GM12878 (cell line): Measurements from ENCODE around the gene BAHD1. TPM values are rescaled to one million over a fixed set of nuclear protein-coding genes. Genes with fewer than 3 reads are reported as not detected.

Experiments
- ATAC-seq: fragments of 200-7000 bp; cut with Tn5 transposase; 3 replicates; pipeline ENCODE4 v1.9.1; 2020; ENCODE audit warnings: mild to moderate bottlenecking, moderate library complexity
- BruUV-seq: library from RNA; stranded (reverse); fragments of 400-500 nt; replicated peaks from 2 replicates; lab custom pipeline; 2021; lab: Mats Ljungman, UMichigan
- CTCF ChIA-PET: fragments of 300-600 bp; sonication (Branson Sonifier 250); formaldehyde crosslinking; extraction: SDS; loops from one replicate; lab custom pipeline; 2021; ENCODE audit warnings: inconsistent platforms; lab: Yijun Ruan, JAX
- POLR2A ChIA-PET: fragments of 350-600 bp; formaldehyde crosslinking; extraction: SDS; loops from one replicate; lab custom pipeline; 2021; ENCODE audit warnings: inconsistent platforms; lab: Charles Lee
- RAD21 ChIA-PET: fragments of 300-600 bp; sonication (Branson Sonifier 250); formaldehyde crosslinking; loops from one replicate; lab custom pipeline; 2023; ENCODE audit warnings: antibody characterized with exemption; ENCODE audit not compliant: unreplicated experiment; lab: Charles Lee
- SMC1A ChIA-PET: fragments of 300-600 bp; sonication (Branson Sonifier 250); formaldehyde crosslinking; loops from one replicate; lab custom pipeline; 2023; ENCODE audit not compliant: unreplicated experiment, uncharacterized antibody; lab: Charles Lee
- DNase-seq: peaks from one replicate; pipeline ENCODE4 v3.0.0-alpha.2; 2011; ENCODE audit warnings: low read depth, low spot score
- FAIRE-seq: peaks from 3 replicates; lab custom pipeline; 2011; peaks lifted over from hg19 to GRCh38; lab: Jason Lieb, UNC
- H2AFZ ChIP-seq: 2 replicates; pipeline ENCODE4 v1.6.0; 2011; ENCODE audit warnings: low read depth, low read length, control low read depth; ENCODE audit not compliant: control insufficient read depth
- H3K27ac ChIP-seq: 2 replicates; pipeline ENCODE4 v1.5.1; 2011; ENCODE audit warnings: control low read depth; ENCODE audit not compliant: control insufficient read depth, insufficient read depth
- H3K27me3 ChIP-seq, 2 experiments: replicated peaks in 1 of 2; 2 replicates each; pipeline versions ENCODE4 v1.6.0 to v1.6.1; 2011; ENCODE audit warnings: low read length in 1 of 2; ENCODE audit not compliant: control insufficient read depth in 2 of 2, insufficient read depth in 2 of 2
- H3K36me3 ChIP-seq, 2 experiments: 2 replicates each; pipeline ENCODE4 v1.5.1; 2011; ENCODE audit warnings: low read length in 1 of 2; ENCODE audit not compliant: control insufficient read depth in 2 of 2, insufficient read depth in 2 of 2
- H3K4me1 ChIP-seq: 2 replicates; pipeline ENCODE4 v1.6.1; 2011; ENCODE audit warnings: mild to moderate bottlenecking, low read length, moderate library complexity, mixed read lengths; ENCODE audit not compliant: control insufficient read depth, insufficient read depth
- H3K4me2 ChIP-seq: 2 replicates; pipeline ENCODE4 v1.6.0; 2011; ENCODE audit warnings: control low read depth; ENCODE audit not compliant: control insufficient read depth, insufficient read depth
- H3K4me3 ChIP-seq: fragments of 200-600 bp; sonication (generic); 2 replicates; pipeline ENCODE4 v1.5.1; 2016
- H3K79me2 ChIP-seq: 2 replicates; pipeline ENCODE4 v1.6.0; 2011; ENCODE audit warnings: low read length; ENCODE audit not compliant: control insufficient read depth, insufficient read depth
- H3K9ac ChIP-seq: 2 replicates; pipeline ENCODE4 v1.8.0; 2011; ENCODE audit warnings: low read length, control low read depth, mixed read lengths; ENCODE audit not compliant: control insufficient read depth, insufficient read depth
- H3K9me3 ChIP-seq: replicated peaks from 3 replicates; pipeline ENCODE4 v1.5.1; 2011; ENCODE audit warnings: mild to moderate bottlenecking, low read length; ENCODE audit not compliant: control insufficient read depth, insufficient read depth
- H4K20me1 ChIP-seq: 2 replicates; pipeline ENCODE4 v1.6.0; 2011; ENCODE audit not compliant: control insufficient read depth, insufficient read depth
- ATF7 ChIP-seq: fragments of 450-650 bp; IDR thresholded peaks from 2 replicates; pipeline ENCODE4 v1.6.1; 2016; ENCODE audit warnings: low read depth, mild to moderate bottlenecking
- BACH1 ChIP-seq: fragments of 450-650 bp; IDR thresholded peaks from 2 replicates; pipeline ENCODE4 v1.6.1; 2017; ENCODE audit warnings: mild to moderate bottlenecking, borderline replicate concordance
- BCL11A ChIP-seq: IDR thresholded peaks from 2 replicates; pipeline ENCODE4 v1.6.1; 2011; ENCODE audit warnings: low read depth, low read length
- BHLHE40 ChIP-seq, 2 experiments: fragments of 450-650 bp in 1 of 2; IDR thresholded peaks; 2 replicates each; pipeline ENCODE4 v1.6.1; 2011 to 2017; ENCODE audit warnings: low read depth in 2 of 2, borderline replicate concordance in 1 of 2, improper control_type of control experiment in 1 of 2, low read length in 1 of 2, mild to moderate bottlenecking in 1 of 2
- DPF2 ChIP-seq: fragments of 450-650 bp; IDR thresholded peaks from 2 replicates; pipeline ENCODE4 v1.6.1; 2017; ENCODE audit warnings: mild to moderate bottlenecking
- ETV6 ChIP-seq, 2 experiments: fragments of 450-650 bp in 1 of 2; IDR thresholded peaks in 1 of 2; conservative IDR thresholded peaks in 1 of 2; 2 replicates each; pipeline ENCODE4 v1.6.1; 2014; ENCODE audit warnings: antibody characterized with exemption in 1 of 2, borderline replicate concordance in 1 of 2, low read depth in 1 of 2, mild to moderate bottlenecking in 1 of 2, moderate library complexity in 1 of 2
- GABPA ChIP-seq: IDR thresholded peaks from 2 replicates; pipeline ENCODE4 v1.6.1; 2014; ENCODE audit warnings: antibody characterized with exemption, low read depth, mild to moderate bottlenecking, inconsistent platforms
- GATAD2B ChIP-seq: fragments of 450-650 bp; conservative IDR thresholded peaks from 2 replicates; pipeline ENCODE4 v1.6.1; 2017; ENCODE audit warnings: low read depth, mild to moderate bottlenecking, moderate library complexity
- HSF1 ChIP-seq: fragments of 150-350 bp; IDR thresholded peaks from 2 replicates; pipeline ENCODE4 v1.6.1; 2014; ENCODE audit warnings: mild to moderate bottlenecking, low read depth, low read length
- IKZF2 ChIP-seq, 2 experiments: fragments of 450-650 bp; IDR thresholded peaks; 2 replicates each; pipeline ENCODE4 v1.6.1; 2017; ENCODE audit warnings: mild to moderate bottlenecking in 2 of 2, moderate library complexity in 2 of 2
- MAX ChIP-seq: IDR thresholded peaks from 2 replicates; pipeline ENCODE4 v1.6.1; 2012; ENCODE audit warnings: low read depth, low read length, improper control_type of control experiment
- NR2C2 ChIP-seq: IDR thresholded peaks from 2 replicates; pipeline ENCODE4 v1.6.1; 2011; ENCODE audit warnings: borderline replicate concordance, low read depth; ENCODE audit not compliant: control insufficient read depth, insufficient read length
- POLR2A ChIP-seq: IDR thresholded peaks from 2 replicates; pipeline ENCODE4 v1.6.1; 2011; ENCODE audit warnings: low read depth, mild to moderate bottlenecking, low read length
- POLR2AphosphoS2 ChIP-seq: IDR thresholded peaks from 2 replicates; pipeline ENCODE4 v1.6.1; 2011; ENCODE audit warnings: low read depth, mild to moderate bottlenecking, low read length, improper control_type of control experiment, moderate library complexity
- RAD21 ChIP-seq: IDR thresholded peaks from 2 replicates; pipeline ENCODE4 v1.6.1; 2011; ENCODE audit warnings: mild to moderate bottlenecking, low read depth, low read length, moderate library complexity; ENCODE audit not compliant: insufficient read depth
- RFX5 ChIP-seq: IDR thresholded peaks from 2 replicates; pipeline ENCODE4 v1.6.1; 2011; ENCODE audit warnings: low read depth, low read length, improper control_type of control experiment
- SIX5 ChIP-seq: IDR thresholded peaks from 2 replicates; pipeline ENCODE4 v1.6.1; 2011; ENCODE audit warnings: mild to moderate bottlenecking, low read depth, low read length, moderate library complexity; ENCODE audit not compliant: severe bottlenecking
- SMARCA5 ChIP-seq: fragments of 450-650 bp; IDR thresholded peaks from 2 replicates; pipeline ENCODE4 v1.6.1; 2017; ENCODE audit warnings: mild to moderate bottlenecking
- SMC3 ChIP-seq: IDR thresholded peaks from 2 replicates; pipeline ENCODE4 v1.6.1; 2011; ENCODE audit warnings: low read length, improper control_type of control experiment, borderline replicate concordance
- TBL1XR1 ChIP-seq: IDR thresholded peaks from 2 replicates; pipeline ENCODE4 v1.6.1; 2012; ENCODE audit warnings: low read depth, low read length, improper control_type of control experiment
- YY1 ChIP-seq: IDR thresholded peaks from 2 replicates; pipeline ENCODE4 v1.6.1; 2011; ENCODE audit warnings: low read depth, mild to moderate bottlenecking, low read length
- ZNF384 ChIP-seq: IDR thresholded peaks from 2 replicates; pipeline ENCODE4 v1.6.1; 2012; ENCODE audit warnings: low read depth, mild to moderate bottlenecking, low read length, improper control_type of control experiment, borderline replicate concordance
- ZSCAN29 ChIP-seq: fragments of 450-650 bp; IDR thresholded peaks from 2 replicates; pipeline ENCODE4 v1.6.1; 2017; ENCODE audit warnings: mild to moderate bottlenecking, moderate library complexity
- WGBS: methylation state at CpG from one replicate; pipeline ENCODE4 v1.1.6; 2016; ENCODE audit warnings: low lambda C conversion rate; ENCODE audit not compliant: insufficient replicate concordance, insufficient coverage; ENCODE audit errors: missing lambda C conversion rate; 5-methylcytosine and 5-hydroxymethylcytosine counted together
- in situ Hi-C: fragments of 300-500 bp; cut with MboI; formaldehyde crosslinking; loops from 9 replicates; pipeline ENCODE4 v1.14.3; 2018; ENCODE audit warnings: mixed read lengths
- intact Hi-C: fragments of 100-400 bp; cut with micrococcal nuclease; formaldehyde crosslinking; loops from one replicate; pipeline ENCODE4 v1.14.2; 2022; ENCODE audit not compliant: unreplicated experiment
- polyA plus RNA-seq, 11 experiments: library from polyadenylated mRNA; depleted of rRNA in 4 of 11; unstranded in 6 of 11; stranded (reverse) in 5 of 11; fragments of >200 nt; fragmentation: Nextera tagmentation in 4 of 11; fragmentation: Illumina TruSeq in 1 of 11; extraction: Ambion mirVana in 4 of 11; extraction: Trizol in 1 of 11; gene quantifications; 1 replicate in 1 of 11; 2 replicates in 10 of 11; pipeline versions ENCODE4 v1.2.1 to v1.2.3, GENCODE V29; 2011 to 2016; ENCODE audit warnings: inconsistent platforms in 2 of 11, missing spikeins in 2 of 11, low read depth in 1 of 11
- total RNA-seq, 4 experiments: library from RNA; depleted of rRNA in 3 of 4; stranded (reverse); fragments of >200 nt in 3 of 4; fragmentation: Illumina TruSeq in 1 of 4; extraction: Trizol in 1 of 4; gene quantifications; 2 replicates each; pipeline versions ENCODE4 v1.2.1 to v1.2.3, GENCODE V29; 2013 to 2021

BAHD1 gene
- total and polyA plus RNA-seq, 10 of the 15 experiments (the other 5 are each of a cell fraction or from before 2014, with no cell fraction given) = 0.21 to 21.8 (median 5.8) TPM

GRCh38 chr15:40421246-40422157 lies 19.3 kb upstream of the BAHD1 start:
- DNase-seq (no peak), FAIRE-seq (peak; percentile 65), ATAC-seq (peak; percentile 99)
- Histone ChIP-seq H3K4me2 (no peak overlapping the region), H3K27ac (no peak overlapping the region), H3K9ac (no peak overlapping the region), H3K9me3 (no peaks in the 10 kb centered on the region), H3K4me1 (no peaks in the 10 kb centered on the region), H3K79me2 (no peaks in the 10 kb centered on the region), H4K20me1 (no peaks in the 10 kb centered on the region), H3K27me3 (no peaks in the 10 kb centered on the region), H2AFZ (no peak overlapping the region), H3K4me3 (no peak overlapping the region), H3K36me3 (peaks cover 0 to 5% of the 10 kb centered on the region in 2 experiments; a peak in 2 of 4 replicates)
- ChIA-PET SMC1A (interaction anchor here (0.6 to 2.2 kb wide), 9 partner anchors 15 to 366 kb away, joined by 3 to 8 read pairs (median 4); partner anchors contain the start of genes IVD and KNSTRN), RAD21 (interaction anchor here (1.0 to 2.1 kb wide), 4 partner anchors 52 to 142 kb away, joined by 3 to 17 read pairs (median 4); no protein-coding TSS in a partner anchor), POLR2A (interaction anchor here (0.9 kb wide), 1 partner anchor 16 kb away, joined by 3 read pairs; the partner anchor contains the start of gene IVD), CTCF (interaction anchor here (0.6 to 6.6 kb wide), 20 partner anchors 13 to 315 kb away, joined by 3 to 111 read pairs (median 4); partner anchors contain the start of genes BAHD1, CCDC9B, INAFM2 and KNSTRN)
- WGBS = 18% methylated on average over 31 of the region's 31 CpGs
- intact Hi-C loops (loop anchor here (1.0 to 5.0 kb wide), 3 partner anchors 53 to 144 kb away; no protein-coding TSS in a partner anchor), in situ Hi-C loops (loop anchor here (5.0 kb wide), 1 partner anchor 74 kb away; no protein-coding TSS in a partner anchor)
- BruUV-seq = no TSS peak
- TF ChIP-seq MAX (0 out of 2 replicates have a peak, but pooled peaks have one; percentile 20), HSF1 (no peak), NR2C2 (no peak), SMARCA5 (0 out of 2 replicates have a peak, but pooled peaks have one; percentile 20), RAD21 (peak; percentile 95), ZSCAN29 (no peak), DPF2 (0 out of 2 replicates have a peak, but pooled peaks have one; percentile 30), SIX5 (no peak), GATAD2B (0 out of 2 replicates have a peak, but pooled peaks have one; percentile 21), POLR2AphosphoS2 (peak; percentile 63; the same call in 1 of the 2 replicates), SMC3 (peak; percentile 91), RFX5 (no peak), BHLHE40 (IDR thresholded peaks at IDR 0.05; ENCODE audit: borderline replicate concordance in 1 of 2, low read depth in 2 of 2, low read length in 1 of 2) (0 out of 4 replicates have a peak, but pooled peaks of 1 of the 2 experiments have one; percentile 43), IKZF2 (IDR thresholded peaks at IDR 0.05) (no peak), POLR2A (peak; percentile 73), ZNF384 (no peak), BCL11A (no peak), YY1 (peak; percentile 65; the same call in 1 of the 2 replicates), ETV6 (conservative IDR thresholded peaks at IDR 0.05 in 1 of 2, IDR thresholded peaks at IDR 0.05 in 1 of 2; ENCODE audit: borderline replicate concordance in 1 of 2, low read depth in 1 of 2) (no peak), ATF7 (no peak), GABPA (no peak), BACH1 (peak; percentile 72), TBL1XR1 (no peak)
